Mucosa of descending colon (tissue), 3 donors: Measurements from ENCODE around the gene IRX3. TPM values are rescaled to one million over a fixed set of nuclear protein-coding genes. Genes with fewer than 3 reads are reported as not detected.

ENCODE experiments used
- ATAC-seq: fragments of 200-7000 bp; cut with Tn5 transposase; one replicate; pipeline ENCODE4 v1.9.1; 2020; ENCODE audit warnings: mild to moderate bottlenecking, moderate library complexity
- DNase-seq, 3 donors: peaks; one replicate each; pipeline ENCODE4 v3.0.0-alpha.2; 2020
- H3K36me3 ChIP-seq: fragments of 200-600 bp; one replicate; pipeline ENCODE4 v1.8.0; 2021; ENCODE audit warnings: low read depth, mild to moderate bottlenecking
- H3K4me1 ChIP-seq: fragments of 200-600 bp; one replicate; pipeline ENCODE4 v1.8.0; 2021; ENCODE audit warnings: low read depth, mild to moderate bottlenecking
- H3K4me3 ChIP-seq: fragments of 200-600 bp; one replicate; pipeline ENCODE4 v1.8.0; 2021; ENCODE audit warnings: mild to moderate bottlenecking
- H3K9me3 ChIP-seq: fragments of 200-600 bp; one replicate; pipeline ENCODE4 v1.8.0; 2021; ENCODE audit warnings: mild to moderate bottlenecking
- CTCF ChIP-seq: fragments of 200-600 bp; IDR thresholded peaks from one replicate; pipeline ENCODE4 v1.8.0; 2022; ENCODE audit warnings: antibody characterized with exemption, mild to moderate bottlenecking
- intact Hi-C, 2 donors: fragments of 100-400 bp; cut with DNase I in 1 of 2; cut with micrococcal nuclease in 1 of 2; formaldehyde crosslinking; loops; one replicate each; pipeline versions ENCODE4 v1.11.0 to v1.11.1; 2022; cut with DNase I, micrococcal nuclease
- total RNA-seq, 3 donors: library from RNA; stranded (reverse); fragmentation: NEBNext Ultra II Directional in 2 of 3; extraction: Animal tissue kit (Norgen Biotek cat#: 25700) in 2 of 3; gene quantifications; one replicate each; pipeline versions ENCODE4 v1.2.1 to v1.2.4, GENCODE V29; 2021 to 2023
- donor health status: DM: no; HTN: no; CAD: no; lungs with moderate emphysema.
- donor health status: DM: no; HTN: no; CAD: no.
- donor health status: DM: no; HTN: yes; CAD: no.

IRX3 gene
- total RNA-seq, 3 donors from 2014 or later = 0.44 TPM; not detected in 2

- ATAC-seq (no peak), DNase-seq (no peak)
- H3K4me3 ChIP-seq = no peak overlapping the region
- no peaks in the 10 kb centered on the region for H3K9me3 ChIP-seq
- intact Hi-C loops = no loop called here
- no peaks in the 10 kb centered on the region for H3K4me1 ChIP-seq
- H3K36me3 ChIP-seq = no peaks in the 10 kb centered on the region
- TF ChIP-seq CTCF = no peak
These were observed 39.7 kb upstream of the IRX3 start for GRCh38 chr16:54326266-54326662.

- no peak for TF ChIP-seq CTCF
- no peaks in the 10 kb centered on the region for H3K36me3 ChIP-seq
- no peaks in the 10 kb centered on the region for H3K4me1 ChIP-seq
- H3K9me3 ChIP-seq = no peaks in the 10 kb centered on the region
- DNase-seq (no peak), ATAC-seq (no peak)
- intact Hi-C loops = no loop called here
- H3K4me3 ChIP-seq = no peak overlapping the region
These were observed 39.2 kb upstream of the IRX3 start for GRCh38 chr16:54325616-54326265.

DNA sequence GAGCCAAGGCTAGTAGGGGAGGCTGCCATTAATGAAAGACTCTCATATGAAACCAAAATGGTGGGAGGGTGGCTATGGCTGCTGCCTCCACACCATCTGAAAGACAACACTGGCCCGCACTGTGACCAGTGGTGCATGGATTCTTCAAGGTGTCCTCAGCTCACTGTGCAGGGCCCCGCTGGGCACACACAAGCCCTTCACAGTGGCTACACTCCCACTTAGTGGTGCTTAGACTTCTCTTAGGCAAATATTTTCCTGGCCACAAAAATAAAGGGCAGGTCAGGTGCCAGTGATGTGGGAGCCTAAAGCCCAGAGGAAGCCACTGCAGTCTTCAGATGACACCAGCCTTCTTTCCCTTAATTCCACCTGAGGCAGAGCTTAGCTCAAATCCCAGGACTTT is 38.1 kb upstream of the IRX3 start:
- Histone ChIP-seq H3K4me3 (no peak overlapping the region), H3K9me3 (no peaks in the 10 kb centered on the region), H3K36me3 (no peaks in the 10 kb centered on the region), H3K4me1 (no peaks in the 10 kb centered on the region)
- no peak for TF ChIP-seq CTCF
- intact Hi-C loops = no loop called here
- DNase-seq = no peak
- no peak for ATAC-seq

- intact Hi-C loops = no loop called here
- Histone ChIP-seq H3K36me3 (no peaks in the 10 kb centered on the region), H3K4me3 (no peak overlapping the region), H3K4me1 (no peaks in the 10 kb centered on the region), H3K9me3 (no peaks in the 10 kb centered on the region)
- ATAC-seq (no peak), DNase-seq (no peak)
- TF ChIP-seq CTCF = no peak
These were observed 34.2 kb upstream of the IRX3 start for GRCh38 chr16:54320697-54321340.

- no peaks in the 10 kb centered on the region for H3K4me1 ChIP-seq
- ATAC-seq = no peak
- H3K36me3 ChIP-seq = no peaks in the 10 kb centered on the region
- no peak overlapping the region for H3K4me3 ChIP-seq
- TF ChIP-seq CTCF = no peak
- no peaks in the 10 kb centered on the region for H3K9me3 ChIP-seq
- intact Hi-C loops = no loop called here
- DNase-seq = no peak
These were observed 32.4 kb upstream of the IRX3 start for GRCh38 chr16:54318941-54319340.
